ENCODE results near the gene CLDN3.

GRCh38 chr7:73810998-73811360 lies 40.9 kb upstream of the CLDN3 start:
- TF ChIP-seq CTCF (IDR thresholded peaks at IDR 0.05) (no peak), POLR2A (IDR thresholded peaks at IDR 0.05) (no peak), POLR2AphosphoS5 (IDR thresholded peaks at IDR 0.05; ENCODE audit: insufficient read depth in 1 of 2, low read depth in 1 of 2) (no peak)

Measured in vagina (tissue), 2 donors.